HG03575 (cell line): ENCODE data around the gene CCSER1.

Experiments used
- ATAC-seq: cut with Tn5 transposase; IDR thresholded peaks from one replicate; pipeline ENCODE4 v1.9.1; 2021; ENCODE audit not compliant: unreplicated experiment, insufficient number of reproducible peaks, low FRiP score; ENCODE audit errors: extremely low read depth

Gene CCSER1

DNA sequence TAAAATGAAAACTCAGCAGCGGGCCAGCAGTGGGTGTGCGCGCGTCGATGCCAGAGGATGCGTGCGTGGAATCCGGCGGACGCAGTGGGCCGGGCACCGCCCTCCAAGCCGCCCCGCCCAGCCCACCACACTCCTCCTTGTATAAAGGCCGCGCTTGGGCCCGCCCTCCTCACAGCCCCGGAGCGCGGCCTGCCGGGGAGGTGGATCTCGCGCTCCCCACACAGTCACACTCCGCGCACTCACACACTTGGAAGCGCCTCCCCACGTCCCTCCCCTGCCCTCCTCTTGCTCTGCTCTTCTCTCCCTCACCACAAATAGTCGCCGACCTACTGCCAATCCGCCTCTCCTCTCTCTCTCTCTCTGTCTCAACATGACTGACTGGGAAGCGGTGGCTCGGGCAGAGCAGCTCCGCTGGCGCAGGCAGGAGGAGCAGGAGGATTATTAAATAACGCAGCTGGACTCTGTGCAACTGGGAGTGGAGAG, at the start of gene CCSER1:
TSS of gene CCSER1 (plus strand) at position 172 of the 483 bp plus-strand sequence.
- peak; percentile 44 for ATAC-seq

- peak; percentile 72 for ATAC-seq
Measured at GRCh38 chr4:90078440-90078839, 48.8 kb upstream of the CCSER1 start.

- ATAC-seq = no peak
Measured at GRCh38 chr4:90080116-90080515, 47.1 kb upstream of the CCSER1 start.

DNA sequence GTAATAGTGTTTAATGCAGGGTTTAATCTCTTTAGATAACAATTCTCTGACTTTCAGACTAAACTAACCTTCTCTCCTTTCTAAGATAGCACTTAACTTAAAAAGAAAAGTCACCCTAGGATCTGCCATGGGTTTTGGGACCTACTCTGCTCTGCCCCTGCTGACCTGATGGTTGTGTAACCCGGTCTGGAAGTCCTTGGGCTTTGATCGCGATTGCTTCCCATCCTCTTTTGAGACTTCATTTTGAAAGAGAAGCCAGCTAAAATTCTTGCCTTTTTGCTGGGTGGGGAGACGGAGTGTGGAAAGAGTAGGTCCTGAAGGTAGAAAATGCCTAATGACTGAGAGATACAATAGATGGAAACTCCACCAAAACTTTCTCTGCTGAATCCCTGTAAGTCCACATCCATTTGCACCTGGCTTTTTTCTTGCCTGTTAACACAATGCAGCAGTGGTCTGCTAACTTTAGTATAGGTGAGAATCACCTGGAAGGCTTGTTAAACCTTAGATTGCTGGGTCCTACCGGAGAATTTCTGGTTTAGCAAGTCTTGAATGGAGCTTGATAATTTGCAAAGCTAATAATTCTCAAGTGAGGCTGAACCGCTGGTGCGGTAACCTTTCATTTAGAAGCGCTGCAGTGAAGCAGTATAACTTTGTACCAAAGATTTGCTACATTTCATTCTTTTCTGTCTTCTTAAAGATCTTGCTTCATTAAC, 45.6 kb upstream of the CCSER1 start:
- ATAC-seq = no peak

DNA sequence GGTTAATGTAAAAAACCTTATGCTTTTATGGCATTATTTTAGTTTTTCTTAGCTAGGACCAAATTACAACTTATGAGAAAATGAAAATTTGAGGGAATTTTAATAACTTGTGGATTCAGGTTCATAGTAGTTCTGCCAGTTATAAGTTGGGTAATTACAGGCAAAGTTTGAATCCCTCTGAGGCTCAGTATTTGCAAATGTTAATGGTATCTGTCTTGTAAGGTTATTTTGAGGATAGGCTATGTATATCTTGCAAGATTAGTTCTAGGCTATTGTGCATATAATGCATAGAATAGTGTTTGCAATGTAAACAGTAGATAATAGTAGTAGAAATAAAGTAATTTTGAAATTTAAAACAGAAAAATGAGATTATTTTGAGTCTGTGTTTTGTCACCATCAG, 44.7 kb upstream of the CCSER1 start:
- ATAC-seq = no peak

DNA sequence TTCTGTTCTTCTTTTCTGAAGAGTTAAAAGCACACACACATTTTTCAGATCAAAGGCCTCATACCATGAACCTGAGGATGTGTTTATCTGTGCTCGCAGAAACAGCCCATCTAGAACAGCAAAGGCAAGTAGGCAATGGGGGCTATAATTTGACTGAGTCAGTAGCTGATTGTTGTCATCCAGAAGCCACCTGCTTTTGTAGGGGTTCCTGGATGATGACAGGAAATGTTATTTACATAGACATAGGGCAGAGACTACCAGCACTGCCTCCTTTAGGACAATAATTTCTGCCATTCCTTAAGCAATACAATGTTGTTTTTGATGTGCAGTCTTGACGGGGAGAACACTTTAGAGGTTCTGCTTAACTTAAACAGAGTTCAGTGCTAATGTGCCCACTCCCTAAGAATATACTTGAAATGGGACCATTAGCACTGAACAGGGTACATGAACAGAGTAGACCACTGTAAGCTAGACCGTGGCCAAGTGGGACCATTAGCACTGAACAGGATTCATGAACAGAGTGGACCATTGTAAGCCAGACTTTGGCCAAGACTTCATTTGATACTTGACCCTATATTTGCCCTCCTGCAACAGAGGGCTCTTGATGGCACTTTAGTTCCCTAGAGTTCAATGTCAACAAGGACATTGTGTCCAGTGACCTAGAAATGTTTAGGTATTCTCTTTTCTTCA, 42.8 kb upstream of the CCSER1 start:
- ATAC-seq = no peak

DNA sequence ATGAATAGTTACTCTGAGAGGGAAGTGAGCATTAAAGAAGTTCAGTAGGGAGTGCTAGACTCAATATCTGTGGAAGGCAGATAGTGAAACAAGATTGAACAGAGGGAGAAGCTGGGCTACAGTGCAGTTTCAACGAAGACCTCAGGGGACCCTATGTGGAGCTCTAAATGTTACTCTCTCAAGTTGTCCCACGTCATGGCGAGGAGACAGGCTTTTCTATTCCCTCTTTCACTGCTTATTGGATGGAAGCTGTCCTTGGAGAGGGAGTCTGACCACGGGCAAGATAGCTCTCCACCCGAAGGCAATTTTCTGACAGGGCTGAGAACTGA, 42.3 kb upstream of the CCSER1 start:
- ATAC-seq = no peak

- ATAC-seq = no peak
Measured at GRCh38 chr4:90093526-90093925, 33.7 kb upstream of the CCSER1 start.

DNA sequence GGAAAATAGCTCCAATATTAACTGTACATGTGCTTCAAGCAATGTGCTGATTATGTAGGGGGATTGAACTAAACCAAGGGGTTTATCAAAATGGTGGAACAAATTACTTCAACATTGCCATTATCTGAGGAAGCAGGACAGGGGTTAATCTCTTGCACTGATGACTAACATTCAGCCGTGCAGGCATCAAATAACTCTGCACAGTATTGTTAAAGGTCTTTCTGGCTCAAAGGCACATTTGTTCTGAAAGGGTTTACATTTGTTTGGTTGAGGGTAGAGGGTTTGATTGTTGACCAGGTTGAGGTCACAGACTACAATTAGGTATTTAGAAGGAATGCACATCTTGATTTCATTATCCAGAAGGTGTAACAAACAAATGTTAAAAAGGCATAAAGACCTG, 32.2 kb upstream of the CCSER1 start:
- no peak for ATAC-seq

GRCh38 chr4:90099812-90100211, 27.4 kb upstream of the CCSER1 start:
- ATAC-seq = no peak

DNA sequence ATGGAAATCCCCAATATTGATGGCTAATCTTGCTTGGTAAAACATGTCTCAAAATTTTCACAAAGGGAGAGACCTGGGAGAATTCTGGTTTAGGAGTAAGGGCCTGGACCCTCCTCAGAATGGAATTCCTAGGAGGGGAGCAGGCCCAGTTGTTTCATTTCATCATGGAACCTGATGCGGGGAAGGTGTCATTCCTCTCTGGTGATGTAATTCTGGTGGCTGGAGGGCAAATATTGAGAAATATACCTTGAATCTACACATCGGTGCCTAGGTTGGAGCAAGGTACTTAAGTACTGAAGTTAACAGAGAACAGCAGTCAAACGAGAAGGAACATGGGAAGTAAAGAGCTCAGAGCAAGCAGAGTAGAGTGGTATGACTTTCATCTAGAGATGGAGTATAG, 23.2 kb upstream of the CCSER1 start:
- no peak for ATAC-seq

DNA sequence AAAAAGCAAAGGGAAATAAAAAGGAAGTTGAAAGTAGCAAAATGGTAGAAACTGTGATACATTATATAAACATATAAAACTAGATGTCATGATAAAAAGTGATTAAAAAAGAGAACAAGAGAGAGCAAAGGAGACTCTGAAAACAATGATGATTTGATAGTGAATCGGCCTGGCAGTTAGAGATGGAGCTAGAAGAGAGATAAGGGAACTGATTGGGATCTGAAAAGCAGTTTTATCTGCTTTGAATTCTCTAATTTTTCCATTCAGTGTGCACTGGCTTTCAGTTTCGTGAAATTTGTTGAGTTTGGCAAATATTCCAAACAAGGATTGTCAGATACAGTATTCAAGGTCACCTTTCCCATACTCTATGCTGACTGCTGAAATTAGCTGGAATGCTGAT, 21.9 kb upstream of the CCSER1 start:
- ATAC-seq = no peak

GRCh38 chr4:90112715-90113114, 14.5 kb upstream of the CCSER1 start:
- no peak for ATAC-seq

GRCh38 chr4:90113881-90114457, 13.2 kb upstream of the CCSER1 start:
- ATAC-seq = no peak

DNA sequence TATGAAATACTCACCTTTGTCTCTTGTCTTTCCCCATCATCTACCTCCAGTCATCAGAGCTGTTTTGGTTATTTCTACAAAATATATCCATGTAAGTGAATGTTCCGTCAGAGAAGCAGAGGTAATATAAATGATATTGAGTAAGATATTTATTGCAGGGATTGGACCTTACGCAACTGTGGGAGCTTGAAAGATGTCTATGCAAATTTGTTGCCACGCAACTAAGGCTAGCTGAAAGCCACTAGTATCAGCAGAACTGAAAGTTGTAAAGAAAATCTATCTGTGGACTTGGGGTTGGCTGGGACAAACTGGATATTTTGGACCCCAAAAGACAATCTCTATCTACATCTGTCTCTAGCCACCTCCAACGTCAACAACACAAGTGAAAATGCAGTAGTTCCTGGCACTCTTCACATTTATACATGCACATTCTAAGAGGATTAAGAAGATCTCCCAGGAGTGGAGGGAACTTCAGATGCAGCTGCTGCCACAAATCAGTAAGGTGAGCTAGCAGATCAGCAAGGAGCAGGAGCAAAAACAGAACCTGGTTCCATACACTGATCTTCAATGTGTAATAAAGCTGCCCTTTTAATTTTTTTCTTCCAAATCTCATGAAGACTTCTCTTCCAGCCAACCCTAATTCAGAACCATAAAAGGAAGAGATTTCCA, 8.5 kb upstream of the CCSER1 start:
- peak; percentile 54 for ATAC-seq

DNA sequence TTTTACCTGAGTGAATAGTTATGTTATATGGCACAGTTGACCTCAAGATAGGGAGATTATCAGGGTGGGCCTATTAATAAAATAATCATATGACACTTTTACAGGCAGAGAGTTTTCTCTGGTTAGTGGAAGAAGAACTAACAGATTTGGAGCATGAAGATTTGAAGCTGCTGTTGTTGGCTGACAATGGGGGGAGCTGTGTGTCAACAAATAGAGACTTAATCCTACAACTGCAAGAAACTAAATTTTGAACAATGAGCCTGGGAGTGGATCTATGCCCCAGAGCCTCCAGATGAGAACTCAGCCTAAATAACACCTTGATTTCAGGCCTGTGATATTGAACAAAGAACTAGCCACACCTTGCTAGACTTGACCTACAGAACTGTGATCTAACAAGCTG, 7.2 kb upstream of the CCSER1 start:
- no peak for ATAC-seq

DNA sequence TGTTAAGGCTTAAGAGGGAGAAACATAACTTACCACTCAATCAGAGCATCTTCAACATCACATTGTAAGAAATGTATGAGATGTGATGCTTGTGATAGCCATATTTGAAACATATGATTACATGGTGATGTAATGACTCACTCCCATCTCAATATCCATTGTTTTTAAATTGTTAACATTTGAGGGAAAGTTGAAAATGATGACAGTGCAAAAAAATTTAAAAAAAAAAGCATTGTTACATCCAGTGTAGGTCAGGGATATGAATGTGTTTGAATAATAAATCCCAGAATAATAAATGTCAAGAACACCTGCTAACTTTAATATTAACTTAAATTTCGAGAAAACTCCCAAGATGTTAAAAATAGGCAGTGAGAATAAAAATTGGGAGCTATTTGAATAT, 6.4 kb upstream of the CCSER1 start:
- no peak for ATAC-seq

DNA sequence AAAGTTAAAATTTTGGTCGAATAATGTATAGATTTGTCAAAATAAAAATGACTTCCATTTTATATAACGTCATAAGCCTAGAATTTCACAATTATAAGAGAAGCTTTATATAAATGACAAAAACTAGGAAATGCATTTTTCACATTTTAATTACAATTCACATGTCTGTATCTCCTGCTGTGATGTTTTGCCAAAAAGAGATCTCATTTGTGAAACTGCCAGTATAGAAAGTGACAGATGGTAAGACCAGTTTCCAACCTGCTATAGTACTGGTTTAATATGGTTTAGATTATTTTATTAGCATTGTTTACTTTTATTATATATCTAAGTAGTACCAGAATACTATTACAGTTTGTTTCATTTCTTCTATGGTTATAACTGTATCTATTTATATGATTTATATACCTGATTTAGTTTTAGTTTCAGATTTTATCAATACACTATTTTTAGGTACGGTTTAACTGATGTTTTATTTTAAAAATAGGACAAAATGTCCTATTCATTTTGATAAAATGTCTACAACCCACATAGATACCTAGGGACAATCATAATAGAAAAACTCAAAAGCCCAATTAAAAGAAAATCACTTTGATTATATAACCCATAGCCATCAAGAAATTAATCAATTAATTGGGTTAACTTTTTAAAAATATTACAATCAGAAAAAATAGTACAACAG, 5.4 kb upstream of the CCSER1 start:
- ATAC-seq = no peak

DNA sequence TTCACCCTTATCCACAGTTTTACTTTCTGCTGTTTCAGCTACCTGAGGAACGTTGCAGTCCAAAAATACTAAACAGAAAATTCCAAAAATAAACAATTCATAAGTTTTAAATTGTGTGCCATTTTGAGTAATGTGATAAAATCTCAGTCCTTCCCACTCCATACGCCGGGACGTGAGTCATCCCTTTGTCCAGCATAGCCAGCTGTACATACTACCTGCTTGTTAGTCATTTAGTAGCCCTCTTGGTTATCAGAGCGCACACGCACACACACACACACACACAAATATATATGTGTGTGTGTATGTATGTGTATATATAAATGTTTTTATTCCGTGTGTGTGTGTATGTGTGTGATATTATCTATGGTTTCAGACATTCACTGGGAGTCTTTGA, 4.8 kb upstream of the CCSER1 start:
- ATAC-seq = no peak
